ENCODE measurements around the gene TNNC1.

Gene TNNC1

DNA sequence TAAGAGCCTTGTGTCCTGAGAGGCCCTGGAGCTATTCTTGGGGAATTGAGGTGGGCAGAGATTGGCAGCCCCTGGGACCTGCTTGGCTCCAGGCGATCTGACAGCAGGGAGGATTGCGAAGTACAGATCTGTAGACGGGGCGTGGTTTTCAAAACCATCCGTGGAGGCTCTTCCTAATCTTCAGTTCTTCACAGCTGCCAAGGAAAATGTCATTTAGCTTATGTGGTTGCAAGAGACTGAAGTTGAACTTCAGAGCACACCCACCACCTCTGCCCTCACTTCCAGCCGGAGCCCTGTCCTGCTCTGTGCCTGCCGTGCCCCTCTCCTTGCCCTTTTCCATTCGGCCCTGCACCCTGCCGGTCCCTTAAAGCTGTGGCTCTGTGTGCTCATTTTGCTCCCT lies 14.5 kb upstream of the TNNC1 start:
- no peaks in the 10 kb centered on the region for H3K9me3 ChIP-seq (ENCODE audit: control insufficient read depth, insufficient read depth, low read length)
- H3K4me1 ChIP-seq (ENCODE audit: control insufficient read depth, insufficient read depth, low read length), result no peaks in the 10 kb centered on the region
- H3K27me3 ChIP-seq (ENCODE audit: control insufficient read depth, insufficient read depth, low read length), result no peaks in the 10 kb centered on the region
- no peak overlapping the region for H3K4me3 ChIP-seq (ENCODE audit: low read depth, low read length)
- H3K9ac ChIP-seq (ENCODE audit: low read depth, low read length), result no peak overlapping the region
- H3K36me3 ChIP-seq (ENCODE audit: control insufficient read depth, insufficient read depth, low read length), result peaks cover 25% of the 10 kb centered on the region

DNA sequence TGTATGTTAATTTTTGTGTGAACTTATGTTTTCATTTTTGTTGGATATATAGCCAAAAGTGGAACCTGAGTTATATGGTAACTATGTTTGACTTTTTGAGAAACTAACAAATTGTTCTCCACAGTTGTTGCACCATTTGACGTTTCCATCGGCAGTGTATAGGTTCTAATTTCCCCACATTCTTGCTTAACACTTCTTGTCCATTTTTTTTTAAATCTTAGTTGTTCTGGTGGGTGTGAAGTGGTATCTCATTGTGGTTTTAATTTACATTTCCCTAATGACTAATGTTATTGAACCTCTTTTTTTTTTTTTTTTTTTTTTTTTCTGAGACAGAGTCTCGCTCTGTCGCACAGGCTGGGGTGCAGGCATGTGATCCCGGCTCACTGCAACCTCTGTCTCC lies 9.6 kb upstream of the TNNC1 start:
- Histone ChIP-seq H3K9ac (ENCODE audit: low read depth, low read length) (no peak overlapping the region), H3K36me3 (ENCODE audit: control insufficient read depth, insufficient read depth, low read length) (peaks cover 11% of the 10 kb centered on the region), H3K4me1 (ENCODE audit: control insufficient read depth, insufficient read depth, low read length) (no peaks in the 10 kb centered on the region), H3K4me3 (ENCODE audit: low read depth, low read length) (no peak overlapping the region), H3K27me3 (ENCODE audit: control insufficient read depth, insufficient read depth, low read length) (no peaks in the 10 kb centered on the region), H3K9me3 (ENCODE audit: control insufficient read depth, insufficient read depth, low read length) (no peaks in the 10 kb centered on the region)

DNA sequence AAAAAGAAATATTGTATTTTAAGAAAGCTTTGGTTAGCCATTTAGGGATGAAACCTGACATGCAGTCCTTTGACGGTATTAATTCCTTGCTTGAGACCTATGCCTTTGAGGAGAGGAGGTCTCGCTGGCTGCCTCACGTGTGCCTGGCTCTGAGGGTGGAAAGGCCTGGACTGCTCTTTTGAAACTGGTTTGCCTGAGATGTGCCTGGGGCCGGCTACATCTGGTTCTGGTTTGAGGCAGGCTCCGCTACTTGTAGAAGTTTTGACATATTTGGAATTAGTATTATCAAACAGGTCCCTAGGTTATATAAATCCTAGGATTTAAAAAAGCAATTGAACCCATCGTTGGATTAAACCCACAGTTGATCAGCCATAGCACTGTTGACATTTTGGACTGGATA lies 8.0 kb upstream of the TNNC1 start:
- Histone ChIP-seq H3K36me3 (ENCODE audit: control insufficient read depth, insufficient read depth, low read length) (peaks cover 12% of the 10 kb centered on the region), H3K27me3 (ENCODE audit: control insufficient read depth, insufficient read depth, low read length) (no peaks in the 10 kb centered on the region), H3K9ac (ENCODE audit: low read depth, low read length) (no peak overlapping the region), H3K4me3 (ENCODE audit: low read depth, low read length) (no peak overlapping the region), H3K4me1 (ENCODE audit: control insufficient read depth, insufficient read depth, low read length) (peaks cover 4% of the 10 kb centered on the region), H3K9me3 (ENCODE audit: control insufficient read depth, insufficient read depth, low read length) (no peaks in the 10 kb centered on the region)

DNA sequence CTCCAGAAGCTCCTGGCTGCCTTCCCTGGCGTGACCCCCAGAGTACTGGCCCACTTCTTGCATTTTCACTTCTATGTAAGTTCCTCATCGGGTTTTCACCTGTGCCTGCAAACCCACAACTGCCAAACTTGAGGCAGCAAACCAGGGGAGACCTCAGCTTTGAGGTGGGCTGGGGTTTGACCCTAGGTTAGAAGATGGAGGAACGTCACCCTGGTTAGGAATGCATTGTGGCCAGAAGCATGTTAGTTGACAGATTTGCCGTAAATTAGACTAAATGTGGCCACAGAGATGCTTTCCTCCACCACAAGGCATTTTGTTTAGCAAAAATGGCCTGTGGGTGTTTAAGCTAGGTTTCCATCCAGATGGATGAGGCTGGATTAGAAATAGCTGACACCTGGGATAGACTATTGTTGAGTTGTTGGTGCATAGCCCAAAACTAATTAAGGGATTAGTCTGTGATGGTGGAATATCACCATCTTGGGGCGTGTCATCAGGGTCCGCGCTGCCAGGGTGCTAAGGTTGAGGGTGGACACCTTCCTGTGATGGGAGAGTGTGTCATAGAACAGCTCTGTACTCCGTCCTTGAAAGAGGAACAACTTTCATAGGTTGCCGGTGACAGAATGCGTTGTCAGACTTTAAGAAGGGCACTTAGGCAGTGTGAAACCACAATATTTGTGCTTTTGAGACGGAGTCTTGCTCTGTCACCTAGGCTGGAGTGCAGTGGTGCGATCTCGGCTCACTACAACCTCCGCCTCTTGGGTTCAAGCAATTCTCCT lies 5.1 kb upstream of the TNNC1 start:
- Histone ChIP-seq H3K4me1 (ENCODE audit: control insufficient read depth, insufficient read depth, low read length) (peaks cover 5% of the 10 kb centered on the region), H3K9ac (ENCODE audit: low read depth, low read length) (no peak overlapping the region), H3K27me3 (ENCODE audit: control insufficient read depth, insufficient read depth, low read length) (no peaks in the 10 kb centered on the region), H3K36me3 (ENCODE audit: control insufficient read depth, insufficient read depth, low read length) (peaks cover 12% of the 10 kb centered on the region), H3K4me3 (ENCODE audit: low read depth, low read length) (no peak overlapping the region), H3K9me3 (ENCODE audit: control insufficient read depth, insufficient read depth, low read length) (no peaks in the 10 kb centered on the region)

DNA sequence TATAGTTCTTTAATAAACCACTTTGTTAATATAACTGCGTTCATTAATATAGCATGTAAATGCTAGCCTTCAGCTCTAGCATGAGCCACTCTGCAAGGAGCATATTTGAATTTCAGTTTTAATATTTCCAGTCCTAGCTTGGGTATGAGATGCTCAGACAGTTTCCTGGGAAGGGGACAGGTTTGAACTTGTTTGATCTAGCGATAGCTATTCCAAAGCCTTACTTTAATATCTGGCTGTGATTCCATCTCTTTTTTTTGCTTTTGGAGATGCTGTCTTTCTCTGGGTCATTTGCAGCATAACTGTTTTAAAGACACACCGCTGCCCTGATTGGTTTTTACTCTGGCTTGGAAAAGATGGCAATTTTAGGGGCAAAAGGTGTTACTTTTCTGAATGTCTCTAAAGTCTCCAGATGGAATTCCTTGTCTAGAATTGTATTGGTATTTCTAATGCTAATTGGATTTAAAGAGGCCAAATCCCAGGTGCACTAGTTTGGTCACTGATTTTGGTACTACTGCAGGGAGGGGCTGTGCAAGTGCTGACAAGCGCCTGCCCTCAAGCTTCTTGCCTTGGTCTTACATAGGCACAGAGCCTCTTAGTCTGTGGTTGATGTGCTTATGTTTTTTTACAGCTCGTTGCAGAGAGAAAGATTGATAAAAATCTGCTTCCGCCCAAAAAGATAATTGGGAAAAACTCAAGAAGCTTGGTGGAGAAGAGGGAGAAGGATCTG lies 4.4 kb upstream of the TNNC1 start:
- H3K4me3 ChIP-seq (ENCODE audit: low read depth, low read length), result no peak overlapping the region
- no peaks in the 10 kb centered on the region for H3K27me3 ChIP-seq (ENCODE audit: control insufficient read depth, insufficient read depth, low read length)
- H3K9me3 ChIP-seq (ENCODE audit: control insufficient read depth, insufficient read depth, low read length), result no peaks in the 10 kb centered on the region
- peaks cover 5% of the 10 kb centered on the region for H3K4me1 ChIP-seq (ENCODE audit: control insufficient read depth, insufficient read depth, low read length)
- peaks cover 12% of the 10 kb centered on the region for H3K36me3 ChIP-seq (ENCODE audit: control insufficient read depth, insufficient read depth, low read length)
- no peak overlapping the region for H3K9ac ChIP-seq (ENCODE audit: low read depth, low read length)

DNA sequence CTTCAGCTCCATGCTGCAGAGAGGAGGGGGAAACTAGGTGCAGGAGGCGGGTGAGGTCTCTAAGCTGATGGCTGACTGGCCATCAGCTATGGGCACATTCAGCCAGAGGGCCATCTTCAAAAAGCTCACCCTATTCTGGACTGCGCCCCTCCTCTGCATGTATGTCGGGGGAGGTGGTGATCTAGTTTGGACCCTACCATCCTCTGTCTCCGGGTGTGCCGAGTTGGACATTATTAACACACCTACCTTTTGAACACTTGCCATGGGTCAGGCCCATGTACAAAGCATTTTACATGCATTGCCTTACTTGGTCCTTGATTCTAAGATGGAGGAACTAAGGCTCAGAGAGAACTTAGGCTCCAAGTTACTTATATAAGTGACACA lies 3.0 kb upstream of the TNNC1 start:
- Histone ChIP-seq H3K9ac (ENCODE audit: low read depth, low read length) (peak overlapping the region; percentile 26), H3K27me3 (ENCODE audit: control insufficient read depth, insufficient read depth, low read length) (no peaks in the 10 kb centered on the region), H3K36me3 (ENCODE audit: control insufficient read depth, insufficient read depth, low read length) (peaks cover 11% of the 10 kb centered on the region), H3K4me3 (ENCODE audit: low read depth, low read length) (peak overlapping the region; percentile 88), H3K9me3 (ENCODE audit: control insufficient read depth, insufficient read depth, low read length) (no peaks in the 10 kb centered on the region), H3K4me1 (ENCODE audit: control insufficient read depth, insufficient read depth, low read length) (peaks cover 5% of the 10 kb centered on the region)

DNA sequence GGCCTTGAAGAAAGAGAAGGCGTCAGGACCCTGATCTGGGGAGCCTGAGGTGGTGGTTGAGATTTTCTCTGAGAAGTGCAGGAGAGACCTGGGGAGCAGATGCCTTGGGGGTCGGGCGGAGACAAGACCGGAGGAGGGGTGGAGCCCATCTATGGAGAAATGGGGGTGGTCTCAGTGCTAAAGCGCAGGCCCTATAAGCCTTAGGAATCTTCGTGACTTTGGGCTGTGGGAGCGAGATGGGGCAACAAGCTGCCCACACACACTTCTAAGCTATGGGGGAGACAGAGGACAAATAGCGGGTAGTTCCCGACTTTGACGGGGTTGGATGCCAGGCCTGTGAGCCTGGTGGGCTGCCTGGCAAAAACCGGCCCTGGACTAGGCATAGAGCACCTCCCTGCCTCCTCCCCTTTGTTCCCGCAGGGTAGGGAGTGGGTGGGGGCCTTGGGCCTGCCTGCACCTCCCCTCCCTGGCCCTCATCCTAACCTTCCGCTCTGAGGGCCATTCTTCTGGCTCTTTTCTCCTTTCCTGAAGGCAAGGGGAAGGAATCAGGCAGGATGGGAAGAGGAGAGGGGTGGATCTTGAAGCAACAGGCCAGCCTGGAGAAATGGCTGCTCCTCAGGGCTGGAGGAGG lies 2.4 kb upstream of the TNNC1 start:
- H3K9me3 ChIP-seq (ENCODE audit: control insufficient read depth, insufficient read depth, low read length), result no peaks in the 10 kb centered on the region
- peak overlapping the region; percentile 26 for H3K9ac ChIP-seq (ENCODE audit: low read depth, low read length)
- no peaks in the 10 kb centered on the region for H3K27me3 ChIP-seq (ENCODE audit: control insufficient read depth, insufficient read depth, low read length)
- H3K4me1 ChIP-seq (ENCODE audit: control insufficient read depth, insufficient read depth, low read length), result peaks cover 5% of the 10 kb centered on the region
- H3K4me3 ChIP-seq (ENCODE audit: low read depth, low read length), result peak overlapping the region; percentile 88
- peaks cover 11% of the 10 kb centered on the region for H3K36me3 ChIP-seq (ENCODE audit: control insufficient read depth, insufficient read depth, low read length)

DNA sequence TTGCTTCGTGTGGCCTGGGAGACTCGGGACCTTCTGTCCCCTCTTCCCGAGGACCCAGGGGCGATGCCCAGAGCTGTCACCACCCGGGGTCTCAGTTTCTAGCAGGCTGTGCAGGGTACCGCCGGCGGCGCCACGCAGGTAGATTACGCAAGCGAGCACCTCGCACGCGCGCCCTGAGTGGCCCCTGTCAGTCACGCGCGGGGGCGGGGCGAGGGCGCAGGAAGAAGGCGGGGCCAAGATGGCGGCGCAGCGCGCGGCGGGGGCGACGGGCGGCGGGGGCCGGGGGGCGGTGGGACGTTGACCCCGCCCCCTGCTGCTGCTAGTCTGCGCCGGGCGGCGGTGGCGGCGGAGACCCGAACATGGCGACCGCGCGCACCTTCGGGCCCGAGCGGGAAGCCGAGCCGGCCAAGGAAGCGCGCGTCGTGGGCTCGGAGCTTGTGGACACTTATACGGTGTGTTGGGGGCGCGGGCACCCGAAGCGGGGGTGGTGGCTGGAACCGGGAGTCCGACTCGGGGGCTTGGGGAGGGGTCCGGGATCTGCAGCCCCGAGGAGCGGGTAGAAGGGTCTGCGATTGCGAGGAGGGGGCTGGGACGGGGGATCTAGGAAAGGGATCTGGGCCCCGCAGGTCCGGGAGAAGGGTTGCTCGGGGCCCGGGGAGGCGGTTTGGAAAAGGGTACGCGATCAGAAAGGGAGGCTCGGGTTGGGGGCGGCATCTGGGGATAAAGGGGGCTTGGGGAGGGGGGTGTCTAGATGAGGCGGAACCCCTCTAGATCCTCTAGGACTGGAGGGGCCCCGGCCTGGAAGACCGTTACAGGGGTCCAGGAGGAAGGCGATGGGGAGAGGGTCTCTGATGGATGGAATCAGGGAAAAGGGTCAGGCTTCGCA lies 1.7 kb upstream of the TNNC1 start, which contains the start of gene NISCH:
Gene NISCH (plus strand): TSS at position 322 of the 886 bp plus-strand sequence. CDS start 38 bp downstream, at position 360.
- Histone ChIP-seq H3K9me3 (ENCODE audit: control insufficient read depth, insufficient read depth, low read length) (no peaks in the 10 kb centered on the region), H3K4me1 (ENCODE audit: control insufficient read depth, insufficient read depth, low read length) (peaks cover 5% of the 10 kb centered on the region), H3K9ac (ENCODE audit: low read depth, low read length) (peak within 1 kb of the TSS; percentile 47), H3K4me3 (ENCODE audit: low read depth, low read length) (peak within 1 kb of the TSS; percentile 88), H3K27me3 (ENCODE audit: control insufficient read depth, insufficient read depth, low read length) (no peaks in the 10 kb centered on the region), H3K36me3 (ENCODE audit: control insufficient read depth, insufficient read depth, low read length) (peaks cover 11% of the 10 kb centered on the region)

DNA sequence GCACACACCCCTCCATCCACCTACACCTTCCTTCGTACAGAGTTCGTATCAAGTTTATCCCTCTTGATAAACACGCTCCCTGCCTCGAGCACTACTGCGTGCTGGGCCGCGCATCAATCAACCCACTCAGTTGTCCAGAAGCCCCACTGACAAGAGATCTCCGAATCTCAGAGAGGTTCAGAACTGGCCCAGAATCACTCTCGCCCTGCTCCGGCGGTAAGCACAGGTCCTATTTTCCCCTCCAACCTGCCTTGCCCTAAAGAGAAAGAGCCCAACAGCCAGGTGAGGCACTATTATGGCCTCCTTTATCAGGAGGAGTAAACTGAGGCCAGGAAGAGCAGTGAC lies 1.1 kb upstream of the TNNC1 start:
- Histone ChIP-seq H3K27me3 (ENCODE audit: control insufficient read depth, insufficient read depth, low read length) (no peaks in the 10 kb centered on the region), H3K4me3 (ENCODE audit: low read depth, low read length) (peak overlapping the region; percentile 32), H3K4me1 (ENCODE audit: control insufficient read depth, insufficient read depth, low read length) (peaks cover 5% of the 10 kb centered on the region), H3K9ac (ENCODE audit: low read depth, low read length) (no peak overlapping the region), H3K9me3 (ENCODE audit: control insufficient read depth, insufficient read depth, low read length) (no peaks in the 10 kb centered on the region), H3K36me3 (ENCODE audit: control insufficient read depth, insufficient read depth, low read length) (peaks cover 11% of the 10 kb centered on the region)

DNA sequence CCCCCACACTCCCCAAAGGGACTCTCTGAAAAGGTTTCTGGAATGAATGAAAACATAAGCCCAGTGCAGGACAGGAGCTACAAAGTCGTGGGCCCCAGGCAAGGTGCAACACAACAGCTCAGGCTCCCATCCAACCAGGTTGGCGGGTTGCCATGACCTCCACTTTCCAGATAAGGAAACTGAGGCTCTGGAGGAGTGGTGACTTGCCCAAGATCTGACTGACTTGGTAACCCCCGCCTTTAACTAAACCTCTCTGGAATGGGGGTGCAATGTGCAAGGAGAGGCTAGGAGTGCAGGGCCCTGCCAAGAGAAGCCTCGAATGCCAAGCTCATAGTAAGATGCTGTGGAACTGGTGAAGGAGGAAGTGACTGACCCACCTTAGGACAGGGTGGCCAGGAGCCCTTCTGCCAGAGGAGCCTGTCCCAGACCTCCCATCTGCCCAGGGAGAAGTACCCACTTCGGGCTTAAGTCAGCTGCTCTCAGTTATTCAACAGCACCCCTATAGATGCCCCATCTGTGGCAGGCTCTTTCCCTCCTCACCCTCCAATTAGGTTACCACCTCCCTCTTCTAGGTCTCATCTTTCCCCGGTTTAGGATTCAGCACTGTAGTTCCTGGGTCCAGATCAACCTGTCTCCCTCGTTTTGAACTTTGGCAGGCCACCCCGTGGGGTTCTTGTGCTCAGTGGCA lies 553 bp upstream of the TNNC1 start:
- H3K4me1 ChIP-seq (ENCODE audit: control insufficient read depth, insufficient read depth, low read length), result peaks cover 5% of the 10 kb centered on the region

More for the DNA sequence above, 553 bp upstream of the TNNC1 start:
- Histone ChIP-seq H3K9me3 (ENCODE audit: control insufficient read depth, insufficient read depth, low read length) (no peaks in the 10 kb centered on the region), H3K36me3 (ENCODE audit: control insufficient read depth, insufficient read depth, low read length) (peaks cover 11% of the 10 kb centered on the region), H3K27me3 (ENCODE audit: control insufficient read depth, insufficient read depth, low read length) (no peaks in the 10 kb centered on the region), H3K4me3 (ENCODE audit: low read depth, low read length) (no peak overlapping the region), H3K9ac (ENCODE audit: low read depth, low read length) (no peak overlapping the region)
